SK-N-MC (cell line): ENCODE data around the gene TNIP1.

Source experiments
- DNase-seq: peaks from one replicate; pipeline ENCODE4 v3.0.0-alpha.2; 2011; ENCODE audit warnings: low read depth, low spot score
- H3K27ac ChIP-seq: fragments of 200-600 bp; sonication (generic); 2 replicates; pipeline ENCODE4 v1.5.1; 2016; ENCODE audit warnings: mixed run types
- H3K36me3 ChIP-seq: fragments of 200-600 bp; sonication (generic); 2 replicates; pipeline ENCODE4 v1.6.1; 2017; ENCODE audit warnings: antibody characterized with exemption, low read length, mixed read lengths; ENCODE audit not compliant: insufficient read depth
- H3K4me3 ChIP-seq: fragments of 200-600 bp; sonication (generic); 2 replicates; pipeline ENCODE4 v1.5.1; 2016
- H3K9ac ChIP-seq: fragments of 200-600 bp; sonication (generic); 2 replicates; pipeline ENCODE4 v1.8.0; 2017; ENCODE audit warnings: mixed run types, mixed read lengths; ENCODE audit not compliant: insufficient read length
- H3K9me3 ChIP-seq: fragments of 200-600 bp; sonication (generic); 2 replicates; pipeline ENCODE4 v1.6.1; 2017; ENCODE audit warnings: low read depth, mild to moderate bottlenecking, antibody characterized with exemption, low read length, moderate library complexity, mixed read lengths
- EZH2 ChIP-seq: fragments of 200-600 bp; sonication (generic); IDR thresholded peaks from one replicate; pipeline ENCODE4 v1.6.1; 2017; ENCODE audit warnings: antibody characterized with exemption
- FOXP2 ChIP-seq: optimal IDR thresholded peaks from 2 replicates; pipeline ENCODE3; 2011; ENCODE audit warnings: mild to moderate bottlenecking, moderate library complexity; ENCODE audit not compliant: insufficient read depth; ENCODE audit errors: extremely low read length, control extremely low read depth
- POLR2AphosphoS5 ChIP-seq: IDR thresholded peaks from 2 replicates; pipeline ENCODE4 v1.6.1; 2012; ENCODE audit warnings: mild to moderate bottlenecking, low read depth, low read length, borderline replicate concordance

Gene TNIP1

GRCh38 chr5:151038412-151038745 lies 42.5 kb downstream of the TNIP1 start:
- TF ChIP-seq FOXP2 (no peak), POLR2AphosphoS5 (no peak), EZH2 (no peak)
- H3K9ac ChIP-seq, result no peak overlapping the region
- no peaks in the 10 kb centered on the region; the same call in 1 of the 2 replicates for H3K36me3 ChIP-seq

GRCh38 chr5:151037561-151038411 lies 43.0 kb downstream of the TNIP1 start:
- Histone ChIP-seq H3K36me3 (no peaks in the 10 kb centered on the region; the same call in 1 of the 2 replicates), H3K9me3 (no peaks in the 10 kb centered on the region), H3K4me3 (no peak overlapping the region), H3K9ac (no peak overlapping the region), H3K27ac (no peak overlapping the region)
- no peak for DNase-seq
- no peak for TF ChIP-seq POLR2AphosphoS5
- no peak for TF ChIP-seq FOXP2
- no peak for TF ChIP-seq EZH2

More at GRCh38 chr5:151038412-151038745, 42.5 kb downstream of the TNIP1 start:
- no peaks in the 10 kb centered on the region for H3K9me3 ChIP-seq
- no peak for DNase-seq
- no peak overlapping the region for H3K4me3 ChIP-seq
- no peak overlapping the region for H3K27ac ChIP-seq

DNA sequence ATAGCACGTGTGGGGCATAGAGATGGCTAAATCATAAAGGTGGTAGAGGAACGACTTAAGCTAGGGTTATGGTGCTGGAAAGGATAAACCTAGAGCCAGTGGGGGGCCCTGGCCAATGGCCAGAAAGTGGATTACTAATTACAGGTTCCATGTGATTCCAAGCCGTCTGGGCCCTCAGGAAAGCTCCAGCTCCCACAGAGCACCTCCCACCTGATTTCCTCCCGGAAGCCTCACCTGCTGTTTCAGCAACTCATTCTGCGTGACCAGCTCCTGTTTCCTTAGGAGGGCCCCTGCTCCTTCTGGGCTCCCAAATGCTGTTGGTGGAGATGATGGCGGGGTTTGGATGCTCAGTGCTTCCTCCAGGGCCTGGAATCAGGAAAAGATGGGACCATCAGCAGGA lies 44.3 kb downstream of the TNIP1 start:
- Histone ChIP-seq H3K9me3 (no peaks in the 10 kb centered on the region), H3K36me3 (no peaks in the 10 kb centered on the region; the same call in 1 of the 2 replicates), H3K27ac (no peak overlapping the region), H3K4me3 (no peak overlapping the region), H3K9ac (no peak overlapping the region)
- TF ChIP-seq FOXP2 (no peak), EZH2 (no peak), POLR2AphosphoS5 (no peak)
- no peak for DNase-seq

- H3K36me3 ChIP-seq, result no peaks in the 10 kb centered on the region; the same call in 1 of the 2 replicates
- TF ChIP-seq EZH2, result no peak
- no peak for TF ChIP-seq POLR2AphosphoS5
- TF ChIP-seq FOXP2, result no peak
- no peak for DNase-seq
- H3K9me3 ChIP-seq, result no peaks in the 10 kb centered on the region
- H3K27ac ChIP-seq, result no peak overlapping the region
- no peak overlapping the region for H3K4me3 ChIP-seq
- H3K9ac ChIP-seq, result no peak overlapping the region
Observed at GRCh38 chr5:151034422-151035379, 46.1 kb downstream of the TNIP1 start.

- no peak for TF ChIP-seq EZH2
- TF ChIP-seq FOXP2, result no peak
- no peak for TF ChIP-seq POLR2AphosphoS5
- no peak overlapping the region for H3K9ac ChIP-seq
- H3K9me3 ChIP-seq, result no peaks in the 10 kb centered on the region
- no peak for DNase-seq
- no peak overlapping the region for H3K27ac ChIP-seq
- H3K4me3 ChIP-seq, result no peak overlapping the region
- no peaks in the 10 kb centered on the region; the same call in 1 of the 2 replicates for H3K36me3 ChIP-seq
Observed at GRCh38 chr5:151033217-151033934, 47.5 kb downstream of the TNIP1 start.

DNA sequence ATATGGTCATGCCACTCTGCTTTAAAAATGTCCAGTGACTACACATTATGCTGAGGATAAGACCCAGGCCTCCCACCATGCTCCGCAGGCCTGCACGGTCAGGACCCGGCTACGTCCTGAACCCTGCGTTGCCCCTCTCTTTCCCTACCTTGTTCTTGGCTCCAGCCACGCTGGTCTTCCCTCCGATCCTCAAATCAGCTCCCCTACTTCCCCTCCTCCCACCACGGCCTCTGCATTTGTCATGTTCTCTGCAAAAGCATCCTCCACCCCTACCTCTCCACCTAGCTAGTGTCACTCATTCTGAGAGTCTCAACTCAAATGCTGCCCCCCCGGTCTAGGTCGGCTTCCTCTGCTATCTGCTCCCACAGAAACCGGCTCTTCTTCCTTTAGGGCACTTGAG lies 49.3 kb downstream of the TNIP1 start:
- no peak for TF ChIP-seq EZH2
- TF ChIP-seq FOXP2, result no peak
- TF ChIP-seq POLR2AphosphoS5, result no peak
- Histone ChIP-seq H3K9me3 (no peaks in the 10 kb centered on the region), H3K36me3 (no peaks in the 10 kb centered on the region; the same call in 1 of the 2 replicates), H3K27ac (no peak overlapping the region), H3K4me3 (no peak overlapping the region), H3K9ac (no peak overlapping the region)
- no peak for DNase-seq

DNA sequence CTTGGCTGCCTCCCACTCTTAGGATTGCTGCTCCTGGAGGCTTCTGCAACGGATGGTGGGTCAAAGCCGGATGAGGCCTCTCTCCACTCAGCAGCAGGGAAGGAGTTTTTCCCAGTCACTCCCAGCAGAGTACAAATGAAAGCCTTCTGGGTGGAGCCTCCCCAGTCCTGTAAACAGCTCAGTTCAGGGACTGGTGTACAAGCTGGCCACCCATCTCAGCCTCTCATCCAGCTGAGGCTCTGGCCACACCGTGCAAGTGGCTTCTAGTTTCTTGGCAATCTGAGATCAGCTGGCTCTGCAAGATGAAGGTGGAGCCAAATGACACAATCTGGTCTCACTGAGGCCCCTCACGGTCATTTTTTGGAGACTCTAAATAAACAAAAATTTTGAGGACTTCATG lies 50.5 kb downstream of the TNIP1 start:
- Histone ChIP-seq H3K9ac (no peak overlapping the region), H3K36me3 (no peaks in the 10 kb centered on the region; the same call in 1 of the 2 replicates), H3K9me3 (no peaks in the 10 kb centered on the region), H3K27ac (no peak overlapping the region), H3K4me3 (no peak overlapping the region)
- DNase-seq, result no peak
- TF ChIP-seq EZH2 (no peak), FOXP2 (no peak), POLR2AphosphoS5 (no peak)
